ENCODE data around the gene PCDH9.

PCDH9 gene

GRCh38 chr13:66952507-66952906 is 277.6 kb downstream of the PCDH9 start:
- no peak for DNase-seq

- no peak for DNase-seq
Measured at GRCh38 chr13:66951426-66951825, 278.7 kb downstream of the PCDH9 start.

- DNase-seq, result no peak
Measured at GRCh38 chr13:66950666-66951065, 279.5 kb downstream of the PCDH9 start.

GRCh38 chr13:66948910-66949309 is 281.2 kb downstream of the PCDH9 start:
- no peak for DNase-seq

- DNase-seq, result no peak
Measured at GRCh38 chr13:66943530-66943929, 286.6 kb downstream of the PCDH9 start.

- DNase-seq, result no peak
Measured at GRCh38 chr13:66940113-66940512, 290.0 kb downstream of the PCDH9 start.

- no peak for DNase-seq
Measured at GRCh38 chr13:66937423-66937822, 292.7 kb downstream of the PCDH9 start.

GRCh38 chr13:66933994-66934393 is 296.1 kb downstream of the PCDH9 start:
- DNase-seq, result no peak

- no peak for DNase-seq
Measured at GRCh38 chr13:66933527-66933926, 296.6 kb downstream of the PCDH9 start.

GRCh38 chr13:66927562-66927961 is 302.6 kb downstream of the PCDH9 start:
- DNase-seq, result no peak

- no peak for DNase-seq
Measured at GRCh38 chr13:66926851-66927524, 303.1 kb downstream of the PCDH9 start.

GRCh38 chr13:66926200-66926850 is 303.8 kb downstream of the PCDH9 start:
- DNase-seq, result no peak

- DNase-seq, result no peak
Measured at GRCh38 chr13:66922444-66922843, 307.7 kb downstream of the PCDH9 start.

- no peak for DNase-seq
Measured at GRCh38 chr13:66921437-66921836, 308.7 kb downstream of the PCDH9 start.

- no peak for DNase-seq
Measured at GRCh38 chr13:66915596-66916185, 314.4 kb downstream of the PCDH9 start.

- no peak for DNase-seq
Measured at GRCh38 chr13:66914155-66914554, 316.0 kb downstream of the PCDH9 start.

GRCh38 chr13:66911411-66911939 is 318.7 kb downstream of the PCDH9 start:
- DNase-seq, result no peak

- DNase-seq, result no peak
Measured at GRCh38 chr13:66899955-66900354, 330.2 kb downstream of the PCDH9 start.

- DNase-seq, result no peak
Measured at GRCh38 chr13:66896933-66897332, 333.2 kb downstream of the PCDH9 start.

GRCh38 chr13:66895780-66896179 is 334.4 kb downstream of the PCDH9 start:
- DNase-seq, result no peak

GRCh38 chr13:66895320-66895719 is 334.8 kb downstream of the PCDH9 start:
- DNase-seq, result no peak

- DNase-seq, result no peak
Measured at GRCh38 chr13:66888698-66889097, 341.4 kb downstream of the PCDH9 start.

GRCh38 chr13:66887088-66887487 is 343.0 kb downstream of the PCDH9 start:
- no peak for DNase-seq

- DNase-seq, result no peak
Measured at GRCh38 chr13:66886264-66886663, 343.9 kb downstream of the PCDH9 start.

Measured in KG1 (cell line).